ENCODE results near the gene SURF4.

DNA sequence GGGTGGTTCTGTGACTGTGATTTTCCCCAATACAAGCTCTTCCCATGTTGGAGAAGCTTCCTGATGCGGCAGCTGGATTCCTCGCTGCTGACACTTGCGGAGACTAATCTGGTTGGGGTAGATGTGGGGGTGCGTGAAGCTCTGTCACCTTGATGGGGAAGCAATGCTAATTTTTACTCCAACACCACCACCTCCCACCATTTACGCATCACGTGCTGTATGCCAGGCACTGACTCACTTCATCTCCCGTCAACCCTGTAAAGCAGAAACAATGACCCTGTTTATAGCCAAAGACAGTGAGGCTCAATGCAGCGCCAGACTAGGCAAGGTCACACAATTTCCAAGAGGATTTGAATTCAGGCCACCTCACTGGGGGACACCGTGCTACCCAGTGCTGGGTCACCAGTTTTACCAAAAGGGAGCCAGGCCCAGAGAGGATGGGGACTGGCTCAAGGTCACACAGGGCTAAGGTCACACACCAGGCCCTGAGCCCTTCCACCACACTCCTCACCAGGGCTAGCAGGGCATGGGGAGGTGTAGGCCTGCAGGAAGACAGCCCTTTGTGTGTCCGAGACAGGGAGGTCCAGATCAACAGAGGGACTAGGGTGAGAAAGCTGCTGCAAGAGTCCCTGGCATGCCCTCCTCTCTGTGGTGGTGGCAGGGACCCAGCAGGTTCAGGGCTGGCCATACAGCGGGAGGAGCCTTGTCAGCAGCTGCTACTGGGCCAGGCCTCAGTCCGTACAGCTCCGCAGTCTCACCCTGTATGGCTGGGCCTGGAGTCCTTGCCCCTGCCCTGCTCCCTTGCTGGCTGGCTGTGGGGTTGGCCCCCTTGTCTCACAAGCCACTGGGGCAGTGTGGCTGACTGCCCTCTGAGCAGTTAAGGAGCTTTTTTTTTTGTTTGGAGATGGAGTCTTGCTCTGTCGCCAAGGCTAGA lies 3.6 kb upstream of the SURF4 start:
- no peak for TF ChIP-seq EZH2phosphoT487 (IDR thresholded peaks at IDR 0.05; ENCODE audit: borderline replicate concordance)
- TF ChIP-seq, protein P1, sequence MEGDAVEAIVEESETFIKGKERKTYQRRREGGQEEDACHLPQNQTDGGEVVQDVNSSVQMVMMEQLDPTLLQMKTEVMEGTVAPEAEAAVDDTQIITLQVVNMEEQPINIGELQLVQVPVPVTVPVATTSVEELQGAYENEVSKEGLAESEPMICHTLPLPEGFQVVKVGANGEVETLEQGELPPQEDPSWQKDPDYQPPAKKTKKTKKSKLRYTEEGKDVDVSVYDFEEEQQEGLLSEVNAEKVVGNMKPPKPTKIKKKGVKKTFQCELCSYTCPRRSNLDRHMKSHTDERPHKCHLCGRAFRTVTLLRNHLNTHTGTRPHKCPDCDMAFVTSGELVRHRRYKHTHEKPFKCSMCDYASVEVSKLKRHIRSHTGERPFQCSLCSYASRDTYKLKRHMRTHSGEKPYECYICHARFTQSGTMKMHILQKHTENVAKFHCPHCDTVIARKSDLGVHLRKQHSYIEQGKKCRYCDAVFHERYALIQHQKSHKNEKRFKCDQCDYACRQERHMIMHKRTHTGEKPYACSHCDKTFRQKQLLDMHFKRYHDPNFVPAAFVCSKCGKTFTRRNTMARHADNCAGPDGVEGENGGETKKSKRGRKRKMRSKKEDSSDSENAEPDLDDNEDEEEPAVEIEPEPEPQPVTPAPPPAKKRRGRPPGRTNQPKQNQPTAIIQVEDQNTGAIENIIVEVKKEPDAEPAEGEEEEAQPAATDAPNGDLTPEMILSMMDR (conservative IDR thresholded peaks at IDR 0.05; ENCODE audit: low read length), result no peak

All from Loucy (cell line).